LNCaP clone FGC (cell line): ENCODE measurements around the gene GPR31.
"Not testable (repeated sequence)": the region's sequence is repeated elsewhere in the genome, so short reads cannot be mapped to it uniquely, and the experiment has no call there.

Experiments
- DNase-seq: peaks from one replicate; pipeline ENCODE4 v3.0.0-alpha.2; 2011; ENCODE audit warnings: low read depth
- H3K4me3 ChIP-seq: 2 replicates; pipeline ENCODE4 v1.5.1; 2011; ENCODE audit warnings: mild to moderate bottlenecking, low read depth, low read length, control low read depth
- TF ChIP-seq, protein P1 (sequence below): IDR thresholded peaks from 2 replicates; pipeline ENCODE4 v1.5.1; 2012; ENCODE audit warnings: mild to moderate bottlenecking; ENCODE audit not compliant: control insufficient read depth, insufficient read depth; ENCODE audit errors: extremely low read depth

The GPR31 gene

DNA sequence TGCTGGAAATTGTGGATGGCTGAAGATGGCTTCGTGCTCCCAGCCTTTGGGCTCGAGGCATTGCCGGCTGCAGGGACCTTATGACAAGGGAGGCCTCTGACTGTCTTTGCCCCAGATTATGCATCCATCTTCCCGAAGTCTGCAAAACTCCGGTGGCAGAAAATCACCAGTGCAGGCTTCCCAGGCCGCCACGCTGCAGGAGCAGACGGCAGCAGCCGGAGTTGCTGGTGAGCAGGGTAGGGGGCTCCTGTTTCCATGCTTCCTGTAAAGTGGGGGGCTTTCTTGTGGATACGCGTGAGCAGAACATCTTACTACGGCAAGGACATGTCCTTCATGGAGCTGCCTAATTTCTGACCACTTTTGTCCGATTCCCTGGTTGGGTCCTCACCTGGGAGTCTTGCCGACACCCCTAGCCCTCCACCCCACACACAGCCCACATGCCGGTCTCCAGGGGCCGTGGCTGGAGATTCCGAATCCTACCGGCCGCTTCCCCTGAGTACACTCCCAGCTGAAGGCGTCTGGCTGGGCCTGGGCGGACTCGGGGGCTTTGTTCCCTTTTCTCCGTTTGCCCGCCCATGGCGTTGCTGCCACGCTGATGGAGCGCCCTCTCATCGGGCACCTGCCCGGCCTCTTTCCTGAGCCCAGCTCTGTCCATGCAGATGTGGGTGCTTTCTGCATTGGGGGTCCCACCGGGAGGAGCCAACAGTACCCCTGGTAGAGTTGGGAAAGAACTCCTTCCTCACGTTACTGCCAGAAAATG, 21.3 kb upstream of the GPR31 start:
- not testable (repeated sequence) for H3K4me3 ChIP-seq, DNase-seq

DNA sequence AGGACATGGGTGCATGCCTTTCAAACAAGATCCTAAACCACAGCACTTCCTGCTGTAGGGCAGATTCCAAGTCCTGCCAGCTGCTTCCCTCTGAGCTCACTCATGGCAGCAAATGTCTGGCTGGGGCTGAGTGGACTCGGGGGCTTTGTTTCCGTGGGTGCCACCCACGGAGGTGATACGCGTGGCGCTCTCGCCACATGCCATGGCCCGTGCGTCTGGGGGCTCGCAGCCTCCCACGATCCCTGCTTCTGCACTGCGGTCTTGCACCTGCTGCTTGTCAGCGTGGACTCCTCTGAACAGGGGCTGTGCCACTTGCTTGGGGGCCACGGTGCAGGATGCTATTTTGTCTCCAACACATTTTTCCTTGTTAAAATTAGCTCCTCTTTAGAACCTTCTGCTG, 19.5 kb upstream of the GPR31 start:
- not testable (repeated sequence) for H3K4me3 ChIP-seq, DNase-seq

DNA sequence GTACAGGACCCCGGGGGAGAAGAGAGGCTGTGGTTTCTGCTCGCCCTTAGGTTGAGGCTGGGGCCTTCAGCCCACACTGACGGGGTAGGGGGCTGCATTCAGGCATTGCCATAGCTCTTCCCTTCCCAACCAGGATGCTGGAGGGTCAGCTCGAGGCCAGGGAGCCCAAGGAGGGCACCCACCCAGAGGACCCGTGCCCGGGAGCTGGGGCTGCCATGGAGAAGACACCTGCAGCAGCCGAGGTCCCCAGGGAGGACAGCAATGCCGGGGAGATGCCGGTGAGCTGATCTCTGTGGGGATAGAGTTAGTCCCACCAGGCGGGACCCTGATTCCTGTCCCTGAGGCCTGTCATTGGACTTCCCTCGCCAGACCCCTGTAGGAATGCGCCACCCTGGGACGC, 14.2 kb upstream of the GPR31 start:
- H3K4me3 ChIP-seq, DNase-seq: not testable (repeated sequence)

DNA sequence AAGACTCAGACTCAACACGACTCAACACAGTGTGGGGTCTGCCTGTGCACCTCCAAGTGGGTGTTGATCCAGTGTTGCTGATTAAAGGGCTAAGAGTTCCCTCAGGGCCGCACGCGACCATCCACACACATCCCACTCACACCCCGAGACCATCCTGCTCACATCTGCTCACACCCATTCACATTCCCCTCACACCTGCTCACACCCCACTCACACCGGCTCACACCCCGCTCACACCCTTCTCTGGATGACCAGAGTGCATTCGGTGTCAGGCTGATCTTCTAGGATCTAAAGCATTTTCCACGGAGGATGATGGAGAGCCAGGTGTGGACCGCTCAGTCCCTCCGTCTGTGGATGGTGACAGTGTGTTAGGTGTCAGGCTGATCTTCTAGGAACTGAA, 13.5 kb upstream of the GPR31 start:
- not testable (repeated sequence) for DNase-seq, H3K4me3 ChIP-seq

DNA sequence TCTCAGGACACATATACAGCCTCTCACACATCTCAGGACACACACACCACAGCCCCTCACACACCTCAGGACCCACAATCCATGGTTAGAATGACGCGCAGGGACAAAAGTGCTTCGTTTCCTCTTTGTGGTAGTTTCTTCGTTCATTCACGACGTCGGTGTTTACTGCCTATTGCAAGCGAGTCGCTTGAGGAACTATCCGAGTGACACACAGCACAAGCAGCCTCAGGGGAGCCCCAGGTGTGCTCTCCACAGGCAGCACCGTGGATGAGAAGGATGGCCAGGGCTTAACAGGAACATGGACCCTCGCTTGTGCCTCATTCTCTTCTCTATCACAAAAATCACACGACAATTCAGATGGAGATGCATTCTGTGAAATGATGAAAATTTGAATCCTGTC, 12.1 kb upstream of the GPR31 start:
- DNase-seq, H3K4me3 ChIP-seq: not testable (repeated sequence)

DNA sequence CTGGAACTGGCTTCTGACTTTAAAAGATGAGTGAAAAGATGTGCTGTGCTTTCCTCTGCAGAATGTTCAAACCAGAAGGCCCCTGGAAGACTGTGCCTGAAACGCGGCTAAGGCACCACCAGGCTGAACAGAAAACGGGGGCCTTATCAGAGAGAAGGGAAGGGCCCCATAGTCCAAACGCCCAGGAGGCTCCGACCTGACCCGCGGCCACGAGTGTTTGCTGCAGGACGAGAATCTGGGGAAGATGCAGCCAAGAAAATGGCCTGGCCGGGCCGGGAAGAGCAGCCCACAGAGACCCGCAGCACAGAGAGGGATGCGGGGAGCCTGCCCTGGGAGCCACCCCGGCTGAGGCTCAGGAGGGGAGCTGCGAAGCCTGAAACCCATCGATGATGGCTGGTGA, 10.5 kb upstream of the GPR31 start:
- H3K4me3 ChIP-seq, DNase-seq: not testable (repeated sequence)

GRCh38 chr6:167167699-167168098, 9.9 kb upstream of the GPR31 start:
- not testable (repeated sequence) for H3K4me3 ChIP-seq, DNase-seq

GRCh38 chr6:167165858-167166471, 8.2 kb upstream of the GPR31 start:
- TF ChIP-seq, protein P1, sequence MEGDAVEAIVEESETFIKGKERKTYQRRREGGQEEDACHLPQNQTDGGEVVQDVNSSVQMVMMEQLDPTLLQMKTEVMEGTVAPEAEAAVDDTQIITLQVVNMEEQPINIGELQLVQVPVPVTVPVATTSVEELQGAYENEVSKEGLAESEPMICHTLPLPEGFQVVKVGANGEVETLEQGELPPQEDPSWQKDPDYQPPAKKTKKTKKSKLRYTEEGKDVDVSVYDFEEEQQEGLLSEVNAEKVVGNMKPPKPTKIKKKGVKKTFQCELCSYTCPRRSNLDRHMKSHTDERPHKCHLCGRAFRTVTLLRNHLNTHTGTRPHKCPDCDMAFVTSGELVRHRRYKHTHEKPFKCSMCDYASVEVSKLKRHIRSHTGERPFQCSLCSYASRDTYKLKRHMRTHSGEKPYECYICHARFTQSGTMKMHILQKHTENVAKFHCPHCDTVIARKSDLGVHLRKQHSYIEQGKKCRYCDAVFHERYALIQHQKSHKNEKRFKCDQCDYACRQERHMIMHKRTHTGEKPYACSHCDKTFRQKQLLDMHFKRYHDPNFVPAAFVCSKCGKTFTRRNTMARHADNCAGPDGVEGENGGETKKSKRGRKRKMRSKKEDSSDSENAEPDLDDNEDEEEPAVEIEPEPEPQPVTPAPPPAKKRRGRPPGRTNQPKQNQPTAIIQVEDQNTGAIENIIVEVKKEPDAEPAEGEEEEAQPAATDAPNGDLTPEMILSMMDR: no peak
- no peak overlapping the region for H3K4me3 ChIP-seq
- no peak for DNase-seq

- no peak overlapping the region for H3K4me3 ChIP-seq
- TF ChIP-seq, protein P1: no peak
- DNase-seq: no peak
These were observed 6.5 kb upstream of the GPR31 start for GRCh38 chr6:167164261-167164660.

GRCh38 chr6:167163476-167164011, 5.8 kb upstream of the GPR31 start:
- TF ChIP-seq, protein P1: no peak
- no peak for DNase-seq
- H3K4me3 ChIP-seq: no peak overlapping the region

GRCh38 chr6:167162591-167162990, 4.8 kb upstream of the GPR31 start:
- H3K4me3 ChIP-seq: no peak overlapping the region
- TF ChIP-seq, protein P1: no peak
- DNase-seq: no peak
